ENCODE data around the gene BHLHE40. TPM values are rescaled to one million over a fixed set of nuclear protein-coding genes. Genes with fewer than 3 reads are reported as not detected.

BHLHE40 gene
- total RNA-seq, 1 donor from 2014 or later, result 33.9 TPM

DNA sequence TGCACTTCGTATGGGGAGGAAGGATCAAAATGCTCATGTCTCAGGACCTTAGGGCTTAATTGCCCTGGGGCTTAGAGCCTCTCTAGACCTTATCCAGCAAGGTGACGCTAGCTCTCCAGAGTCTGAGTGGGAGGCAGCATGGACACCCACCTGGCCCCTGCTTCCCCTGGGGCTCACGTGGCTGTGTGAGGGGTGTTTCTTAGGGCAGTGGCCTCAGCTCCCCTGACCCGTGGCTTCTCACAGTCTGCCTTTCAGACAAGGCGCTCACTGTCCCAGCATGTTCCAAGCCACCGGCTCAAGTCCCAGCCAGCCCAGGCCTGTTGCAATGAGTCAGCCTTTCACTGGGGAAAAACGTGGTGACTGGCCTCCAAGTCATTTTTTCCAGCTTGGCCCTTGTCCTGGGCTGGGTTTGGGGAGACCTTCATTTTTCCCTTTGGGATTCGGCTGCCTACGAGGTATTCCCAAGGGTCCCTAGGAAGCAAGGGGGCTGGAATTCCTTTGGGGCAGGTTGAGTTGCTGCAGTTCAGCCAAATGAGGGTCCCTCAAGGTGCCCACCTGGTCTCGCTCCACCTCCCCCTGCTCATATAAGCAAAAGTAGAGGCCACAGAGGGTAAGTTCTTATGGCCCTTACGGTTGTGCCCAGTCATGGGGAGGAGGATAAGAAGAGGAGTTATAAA is 15.7 kb downstream of the BHLHE40 start:
- peak; percentile 74 for DNase-seq
- Histone ChIP-seq H3K27ac (replicated peaks) (peak overlapping the region; percentile 73), H3K27me3 (ENCODE audit: low read depth) (no peaks in the 10 kb centered on the region), H3K9me3 (replicated peaks) (no peaks in the 10 kb centered on the region), H3K36me3 (no peaks in the 10 kb centered on the region), H3K4me1 (peaks cover 10% of the 10 kb centered on the region), H3K4me3 (no peak overlapping the region)
- TF ChIP-seq, protein P1, sequence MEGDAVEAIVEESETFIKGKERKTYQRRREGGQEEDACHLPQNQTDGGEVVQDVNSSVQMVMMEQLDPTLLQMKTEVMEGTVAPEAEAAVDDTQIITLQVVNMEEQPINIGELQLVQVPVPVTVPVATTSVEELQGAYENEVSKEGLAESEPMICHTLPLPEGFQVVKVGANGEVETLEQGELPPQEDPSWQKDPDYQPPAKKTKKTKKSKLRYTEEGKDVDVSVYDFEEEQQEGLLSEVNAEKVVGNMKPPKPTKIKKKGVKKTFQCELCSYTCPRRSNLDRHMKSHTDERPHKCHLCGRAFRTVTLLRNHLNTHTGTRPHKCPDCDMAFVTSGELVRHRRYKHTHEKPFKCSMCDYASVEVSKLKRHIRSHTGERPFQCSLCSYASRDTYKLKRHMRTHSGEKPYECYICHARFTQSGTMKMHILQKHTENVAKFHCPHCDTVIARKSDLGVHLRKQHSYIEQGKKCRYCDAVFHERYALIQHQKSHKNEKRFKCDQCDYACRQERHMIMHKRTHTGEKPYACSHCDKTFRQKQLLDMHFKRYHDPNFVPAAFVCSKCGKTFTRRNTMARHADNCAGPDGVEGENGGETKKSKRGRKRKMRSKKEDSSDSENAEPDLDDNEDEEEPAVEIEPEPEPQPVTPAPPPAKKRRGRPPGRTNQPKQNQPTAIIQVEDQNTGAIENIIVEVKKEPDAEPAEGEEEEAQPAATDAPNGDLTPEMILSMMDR (IDR thresholded peaks at IDR 0.05; ENCODE audit: borderline replicate concordance), result no peak
- intact Hi-C loops (cut with micrococcal nuclease), result no loop called here

DNA sequence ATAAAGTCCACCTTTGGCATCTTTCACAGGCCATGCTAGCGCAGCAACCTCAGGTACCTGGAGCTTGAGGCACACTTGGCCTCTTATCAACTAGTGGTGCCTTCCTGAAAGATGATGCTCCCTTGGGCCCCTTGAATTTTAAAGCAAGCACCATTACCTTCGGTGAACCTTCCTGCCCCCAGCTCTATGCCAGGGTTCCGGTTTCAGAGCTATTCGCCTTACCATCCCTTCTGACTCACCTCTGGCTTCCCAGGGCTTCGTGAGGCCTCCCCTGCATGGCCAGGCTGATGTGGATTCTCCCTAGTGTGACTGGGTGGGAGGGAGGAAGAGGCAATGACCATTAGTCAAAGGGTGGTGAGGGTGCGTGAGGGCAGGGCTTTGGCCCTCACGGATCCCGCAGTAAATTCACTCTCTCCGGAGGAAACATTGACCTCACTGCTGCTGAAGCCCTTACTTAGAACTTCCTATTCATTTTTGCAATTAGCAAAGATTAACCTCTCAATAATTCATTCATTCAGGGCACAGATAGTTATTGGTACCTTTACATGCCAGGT is 16.3 kb downstream of the BHLHE40 start:
- no peak overlapping the region for H3K4me3 ChIP-seq
- no peaks in the 10 kb centered on the region for H3K9me3 ChIP-seq (replicated peaks)
- DNase-seq, result no peak
- TF ChIP-seq, protein P1 (IDR thresholded peaks at IDR 0.05; ENCODE audit: borderline replicate concordance), result no peak
- H3K27ac ChIP-seq (replicated peaks), result peak overlapping the region; percentile 73
- intact Hi-C loops (cut with micrococcal nuclease), result no loop called here
- H3K36me3 ChIP-seq, result no peaks in the 10 kb centered on the region
- H3K4me1 ChIP-seq, result peaks cover 10% of the 10 kb centered on the region
- no peaks in the 10 kb centered on the region for H3K27me3 ChIP-seq (ENCODE audit: low read depth)

DNA sequence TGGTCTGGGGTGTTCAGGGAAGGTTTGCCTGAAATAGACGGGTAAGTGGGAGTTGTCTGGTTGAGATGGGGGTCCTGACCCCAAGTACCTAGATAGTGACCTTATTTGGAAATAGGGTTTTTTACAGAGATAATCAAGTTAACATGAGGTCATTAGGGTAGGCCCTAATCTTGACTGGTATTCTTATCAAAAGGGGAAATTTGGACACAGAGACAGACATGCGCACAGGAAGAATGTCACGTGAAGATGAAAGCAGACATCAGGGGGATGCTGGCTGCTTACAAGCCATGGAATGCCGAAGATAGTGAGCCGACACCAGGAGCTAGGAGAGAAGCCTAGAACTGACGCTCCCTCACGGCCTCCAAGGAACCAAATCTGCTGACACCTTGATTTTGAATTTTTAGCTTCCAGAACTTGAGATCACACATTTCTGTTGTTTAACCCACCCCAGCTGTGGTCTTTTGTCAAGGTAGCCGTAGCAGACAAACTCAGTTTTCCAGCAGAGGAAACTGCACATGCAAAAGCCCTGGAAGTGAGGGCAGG is 17.1 kb downstream of the BHLHE40 start:
- Histone ChIP-seq H3K4me3 (no peak overlapping the region), H3K36me3 (no peaks in the 10 kb centered on the region), H3K27me3 (ENCODE audit: low read depth) (no peaks in the 10 kb centered on the region), H3K27ac (replicated peaks) (no peak overlapping the region), H3K9me3 (replicated peaks) (no peaks in the 10 kb centered on the region), H3K4me1 (peaks cover 10% of the 10 kb centered on the region)
- DNase-seq, result no peak
- intact Hi-C loops (cut with micrococcal nuclease), result no loop called here
- TF ChIP-seq, protein P1 (IDR thresholded peaks at IDR 0.05; ENCODE audit: borderline replicate concordance), result no peak

DNA sequence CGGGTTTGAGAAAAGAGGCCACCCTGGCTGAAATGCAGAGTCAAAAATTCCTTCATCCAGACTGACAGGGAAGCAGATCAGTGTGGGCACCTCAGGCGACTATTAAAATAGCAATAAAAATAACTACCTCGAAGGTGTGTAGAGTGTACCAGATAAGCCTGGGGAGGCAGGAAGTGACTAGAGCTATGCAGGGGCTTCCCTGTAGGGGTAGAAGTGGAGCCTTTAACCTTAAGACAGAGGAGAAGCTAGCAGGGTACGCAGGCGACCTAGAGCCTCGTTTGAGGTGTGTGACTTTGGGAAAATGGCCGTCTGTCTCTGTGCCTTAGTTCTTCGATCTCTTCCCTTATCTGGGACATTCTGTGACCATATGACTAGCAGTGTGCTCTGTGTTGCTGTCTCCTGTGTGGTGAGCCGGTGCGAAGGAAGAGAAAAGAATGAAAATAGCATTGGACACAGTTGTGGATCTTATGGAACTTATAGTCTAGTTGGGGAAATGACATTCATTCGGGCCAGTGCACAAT is 17.6 kb downstream of the BHLHE40 start:
- Histone ChIP-seq H3K4me3 (no peak overlapping the region), H3K27me3 (ENCODE audit: low read depth) (no peaks in the 10 kb centered on the region), H3K4me1 (peaks cover 10% of the 10 kb centered on the region), H3K36me3 (no peaks in the 10 kb centered on the region), H3K9me3 (replicated peaks) (no peaks in the 10 kb centered on the region), H3K27ac (replicated peaks) (no peak overlapping the region)
- intact Hi-C loops (cut with micrococcal nuclease), result no loop called here
- TF ChIP-seq, protein P1 (IDR thresholded peaks at IDR 0.05; ENCODE audit: borderline replicate concordance), result no peak
- no peak for DNase-seq

DNA sequence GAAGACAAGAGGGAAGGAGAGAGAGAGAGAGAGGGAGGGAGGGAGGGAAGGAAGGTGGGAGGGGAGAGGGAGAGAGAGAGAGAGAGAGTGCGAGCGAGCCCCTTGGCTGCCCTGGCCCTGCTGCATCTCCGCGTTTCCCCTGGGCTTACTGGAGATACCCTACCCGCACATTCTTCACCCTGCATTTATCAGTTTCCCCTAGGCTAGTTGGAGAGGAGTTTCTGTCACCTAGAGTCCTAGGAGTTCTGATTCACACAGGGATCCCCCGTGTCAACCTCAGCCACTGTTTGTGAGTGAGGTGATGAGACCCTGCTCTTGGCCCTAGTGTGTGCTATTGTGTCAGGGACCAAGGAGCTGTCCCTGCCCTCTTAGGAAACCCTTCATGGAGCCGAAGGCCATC is 18.7 kb downstream of the BHLHE40 start:
- intact Hi-C loops (cut with micrococcal nuclease), result no loop called here
- no peaks in the 10 kb centered on the region for H3K27me3 ChIP-seq (ENCODE audit: low read depth)
- no peaks in the 10 kb centered on the region for H3K9me3 ChIP-seq (replicated peaks)
- no peaks in the 10 kb centered on the region for H3K36me3 ChIP-seq
- TF ChIP-seq, protein P1 (IDR thresholded peaks at IDR 0.05; ENCODE audit: borderline replicate concordance), result no peak
- H3K4me1 ChIP-seq, result peaks cover 10% of the 10 kb centered on the region
- DNase-seq, result no peak
- no peak overlapping the region for H3K4me3 ChIP-seq
- no peak overlapping the region for H3K27ac ChIP-seq (replicated peaks)
